ENCODE measurements around the gene ACKR3. TPM values are rescaled to one million over a fixed set of nuclear protein-coding genes. Genes with fewer than 3 reads are reported as not detected.

ACKR3 gene
- polyA plus RNA-seq, 1 experiment = 6.6 TPM

DNA sequence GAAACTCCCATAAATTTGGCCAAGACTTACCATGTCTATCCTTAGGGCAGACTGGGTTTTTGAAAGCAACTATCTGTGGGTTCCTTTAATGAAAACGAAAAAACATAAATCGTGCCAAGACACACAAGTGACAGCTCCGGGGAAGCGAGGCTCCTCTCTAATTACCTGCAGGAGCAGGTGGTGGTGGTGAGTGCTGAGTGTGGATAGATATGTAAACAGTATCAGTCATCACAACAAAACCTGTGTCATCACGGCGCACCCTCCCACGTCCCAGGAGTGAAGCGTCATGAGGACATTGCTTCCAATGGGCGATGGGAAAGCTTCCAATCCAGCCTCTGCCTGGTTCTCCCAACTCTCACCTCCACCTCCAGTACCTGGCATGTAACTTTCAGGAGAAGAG lies 31.3 kb downstream of the ACKR3 start:
- Histone ChIP-seq H3K27me3 (ENCODE audit: control insufficient read depth, insufficient read depth, low read length) (peaks cover 1% of the 10 kb centered on the region), H3K36me3 (ENCODE audit: control insufficient read depth, insufficient read depth, low read length) (no peaks in the 10 kb centered on the region), H3K4me3 (ENCODE audit: low read depth, low read length) (no peak overlapping the region)
- TF ChIP-seq, protein P1, sequence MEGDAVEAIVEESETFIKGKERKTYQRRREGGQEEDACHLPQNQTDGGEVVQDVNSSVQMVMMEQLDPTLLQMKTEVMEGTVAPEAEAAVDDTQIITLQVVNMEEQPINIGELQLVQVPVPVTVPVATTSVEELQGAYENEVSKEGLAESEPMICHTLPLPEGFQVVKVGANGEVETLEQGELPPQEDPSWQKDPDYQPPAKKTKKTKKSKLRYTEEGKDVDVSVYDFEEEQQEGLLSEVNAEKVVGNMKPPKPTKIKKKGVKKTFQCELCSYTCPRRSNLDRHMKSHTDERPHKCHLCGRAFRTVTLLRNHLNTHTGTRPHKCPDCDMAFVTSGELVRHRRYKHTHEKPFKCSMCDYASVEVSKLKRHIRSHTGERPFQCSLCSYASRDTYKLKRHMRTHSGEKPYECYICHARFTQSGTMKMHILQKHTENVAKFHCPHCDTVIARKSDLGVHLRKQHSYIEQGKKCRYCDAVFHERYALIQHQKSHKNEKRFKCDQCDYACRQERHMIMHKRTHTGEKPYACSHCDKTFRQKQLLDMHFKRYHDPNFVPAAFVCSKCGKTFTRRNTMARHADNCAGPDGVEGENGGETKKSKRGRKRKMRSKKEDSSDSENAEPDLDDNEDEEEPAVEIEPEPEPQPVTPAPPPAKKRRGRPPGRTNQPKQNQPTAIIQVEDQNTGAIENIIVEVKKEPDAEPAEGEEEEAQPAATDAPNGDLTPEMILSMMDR (IDR thresholded peaks at IDR 0.05; ENCODE audit: insufficient read depth, low read depth, low read length) = no peak
- CTCF ChIA-PET = no interaction called here
- POLR2A ChIA-PET = no interaction called here
- DNase-seq (ENCODE audit: low read depth) = no peak

DNA sequence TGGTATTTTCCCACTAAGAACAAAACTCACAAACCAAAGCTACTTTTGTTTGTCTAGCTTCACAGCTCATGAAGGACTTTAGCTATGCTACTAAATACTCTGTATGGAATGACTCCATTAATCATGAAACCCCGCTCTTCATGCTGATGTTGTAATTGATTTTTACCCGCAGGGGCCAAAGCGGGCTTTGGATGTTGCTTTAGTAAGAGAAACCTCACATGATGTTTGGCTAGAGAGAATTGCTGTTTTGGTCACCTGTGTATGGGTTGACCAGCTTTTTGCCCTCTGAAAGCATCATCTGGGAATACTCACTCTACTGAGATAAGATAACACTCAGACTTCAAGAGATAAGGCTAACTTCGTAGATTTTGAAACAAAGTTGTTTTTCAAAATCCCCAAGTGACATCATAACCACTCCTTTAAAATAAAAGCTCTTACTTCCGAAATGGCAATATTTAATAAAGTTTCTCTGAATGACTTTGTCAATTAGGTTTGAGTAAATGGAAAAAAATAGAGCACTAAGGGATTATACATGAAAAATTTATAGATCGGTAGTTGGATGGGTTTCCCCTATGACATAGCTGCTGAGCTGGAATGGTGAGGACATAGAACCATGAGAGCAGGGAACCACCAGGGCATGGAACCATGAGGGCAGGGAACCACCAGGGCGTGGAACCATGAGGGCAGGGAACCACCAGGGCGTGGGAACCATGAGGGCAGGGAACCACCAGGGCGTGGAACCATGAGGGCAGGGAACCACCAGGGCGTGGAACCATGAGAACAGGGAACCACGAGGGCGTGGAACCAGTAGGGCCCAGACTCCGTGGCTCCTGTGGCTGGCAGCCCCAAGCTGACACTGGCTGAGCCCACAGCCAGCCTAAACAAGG lies 31.9 kb downstream of the ACKR3 start:
- TF ChIP-seq, protein P1 (IDR thresholded peaks at IDR 0.05; ENCODE audit: insufficient read depth, low read depth, low read length) = no peak
- DNase-seq (ENCODE audit: low read depth) = no peak
- CTCF ChIA-PET = interaction anchor here (0.7 kb wide), 1 partner anchor 14 kb away, joined by 4 read pairs; no protein-coding TSS in a partner anchor
- Histone ChIP-seq H3K4me3 (ENCODE audit: low read depth, low read length) (no peak overlapping the region), H3K36me3 (ENCODE audit: control insufficient read depth, insufficient read depth, low read length) (no peaks in the 10 kb centered on the region), H3K27me3 (ENCODE audit: control insufficient read depth, insufficient read depth, low read length) (peaks cover 3% of the 10 kb centered on the region)
- POLR2A ChIA-PET = no interaction called here

DNA sequence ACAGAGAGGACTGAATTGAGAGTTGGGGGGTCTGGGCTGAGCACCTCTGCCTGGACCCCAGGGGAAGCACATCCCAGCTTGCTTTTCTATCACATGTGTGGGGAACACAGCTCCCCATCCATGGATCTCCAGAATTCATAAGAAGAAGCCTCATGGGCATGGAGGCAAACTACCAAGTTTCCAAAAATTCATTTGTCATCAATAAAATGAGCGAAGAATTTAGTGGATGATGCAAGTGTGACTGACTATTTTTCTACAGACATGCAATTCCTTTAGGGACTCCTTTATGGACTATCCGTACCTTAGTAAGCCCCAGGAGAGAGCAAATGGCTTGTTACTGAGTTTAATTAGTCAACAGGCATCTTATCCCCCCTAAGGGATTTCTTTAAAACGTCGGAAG lies 33.1 kb downstream of the ACKR3 start:
- Histone ChIP-seq H3K27me3 (ENCODE audit: control insufficient read depth, insufficient read depth, low read length) (peaks cover 3% of the 10 kb centered on the region), H3K4me3 (ENCODE audit: low read depth, low read length) (no peak overlapping the region), H3K36me3 (ENCODE audit: control insufficient read depth, insufficient read depth, low read length) (no peaks in the 10 kb centered on the region)
- ChIA-PET POLR2A (no interaction called here), CTCF (no interaction called here)
- TF ChIP-seq, protein P1 (IDR thresholded peaks at IDR 0.05; ENCODE audit: insufficient read depth, low read depth, low read length) = no peak
- DNase-seq (ENCODE audit: low read depth) = no peak

DNA sequence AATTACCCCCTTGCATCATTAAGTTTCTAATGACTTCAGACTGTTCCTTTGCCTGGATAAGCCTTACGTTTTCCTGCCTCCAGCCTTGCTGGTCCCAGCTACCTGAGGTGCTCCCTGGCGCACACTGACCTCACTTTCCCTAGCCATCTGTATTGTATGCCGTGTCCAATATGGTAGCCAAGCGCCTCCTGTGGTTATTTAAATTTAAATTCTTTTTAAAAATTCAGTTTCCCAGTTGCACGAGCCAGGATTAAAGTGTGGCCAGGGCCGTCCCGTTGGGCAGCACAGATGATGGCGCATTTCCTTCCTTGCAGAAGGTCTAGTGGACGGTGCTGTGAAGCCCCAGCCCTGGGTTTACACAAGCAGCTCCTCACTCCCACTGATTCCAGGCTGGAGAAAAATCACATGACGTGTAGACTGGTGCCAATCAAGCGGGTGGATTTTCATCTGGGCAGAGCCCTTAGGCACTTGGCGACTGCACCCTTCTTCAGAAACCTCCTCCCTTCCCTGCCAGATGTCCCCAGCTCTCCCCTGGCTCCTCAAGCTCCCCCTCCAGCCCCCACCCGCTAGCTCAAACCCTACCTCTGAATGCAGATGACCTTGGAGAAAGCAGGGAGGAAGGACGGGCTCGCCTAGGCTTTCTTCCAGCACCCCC lies 33.9 kb downstream of the ACKR3 start:
- Histone ChIP-seq H3K27me3 (ENCODE audit: control insufficient read depth, insufficient read depth, low read length) (peaks cover 3% of the 10 kb centered on the region), H3K4me3 (ENCODE audit: low read depth, low read length) (no peak overlapping the region), H3K36me3 (ENCODE audit: control insufficient read depth, insufficient read depth, low read length) (no peaks in the 10 kb centered on the region)
- CTCF ChIA-PET = interaction anchor here (0.6 kb wide), 1 partner anchor 349 kb away, joined by 3 read pairs; no protein-coding TSS in a partner anchor
- POLR2A ChIA-PET = no interaction called here
- TF ChIP-seq, protein P1 (IDR thresholded peaks at IDR 0.05; ENCODE audit: insufficient read depth, low read depth, low read length) = no peak
- no peak for DNase-seq (ENCODE audit: low read depth)

DNA sequence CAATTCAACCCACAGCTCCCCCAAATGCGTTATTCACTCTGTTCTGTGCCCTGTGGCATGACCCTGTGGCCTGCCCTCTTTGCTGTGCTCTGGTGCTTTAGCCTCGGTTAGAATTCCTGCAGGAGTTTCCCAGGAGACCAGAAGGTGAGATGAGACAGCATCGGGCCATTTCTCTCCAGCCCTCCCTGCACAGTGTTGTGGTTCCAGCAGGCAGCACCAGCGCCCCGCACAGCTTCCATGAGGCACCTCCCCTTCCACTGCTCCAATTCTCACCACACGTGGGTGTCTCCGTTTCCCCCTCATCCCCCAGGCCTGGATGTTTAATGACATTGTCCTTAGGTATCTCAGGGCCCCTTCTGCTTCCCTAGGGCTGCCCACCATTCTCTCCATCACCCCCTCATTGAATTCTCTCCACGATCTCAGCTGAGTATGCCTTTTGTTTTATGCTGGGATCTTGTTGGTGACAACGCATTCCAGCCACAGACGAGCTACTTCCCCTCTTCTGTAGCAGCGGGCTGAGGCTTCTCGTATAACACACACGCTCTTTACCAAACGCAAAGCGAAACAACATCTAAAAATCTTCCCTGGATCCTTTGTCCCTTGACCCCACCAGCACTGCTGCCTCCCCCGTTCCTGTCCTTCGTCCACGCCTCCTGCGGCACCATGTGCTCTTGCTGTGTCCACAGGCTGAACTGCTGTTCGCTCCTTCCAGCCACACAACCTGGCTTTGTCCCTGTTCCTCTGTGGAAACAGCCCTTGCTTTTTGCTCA lies 35.1 kb downstream of the ACKR3 start:
- peaks cover 3% of the 10 kb centered on the region for H3K27me3 ChIP-seq (ENCODE audit: control insufficient read depth, insufficient read depth, low read length)
- POLR2A ChIA-PET = no interaction called here
- no peak overlapping the region for H3K4me3 ChIP-seq (ENCODE audit: low read depth, low read length)
- H3K36me3 ChIP-seq (ENCODE audit: control insufficient read depth, insufficient read depth, low read length) = no peaks in the 10 kb centered on the region
- no peak for DNase-seq (ENCODE audit: low read depth)
- CTCF ChIA-PET = no interaction called here
- TF ChIP-seq, protein P1 (IDR thresholded peaks at IDR 0.05; ENCODE audit: insufficient read depth, low read depth, low read length) = no peak
